Keratinocyte (primary cell): ENCODE measurements around the gene DTNB. TPM values are rescaled to one million over a fixed set of nuclear protein-coding genes. Genes with fewer than 3 reads are reported as not detected.

ENCODE experiments used
- DNase-seq: peaks from one replicate; pipeline ENCODE4 v3.0.0-alpha.2; 2011; ENCODE audit warnings: low read depth, missing footprints, low spot score
- FAIRE-seq: peaks from 2 replicates; lab custom pipeline; 2011; peaks lifted over from hg19 to GRCh38; lab: Jason Lieb, UNC
- H2AFZ ChIP-seq: 2 replicates; pipeline ENCODE4 v1.6.0; 2012; ENCODE audit warnings: low read length, control low read depth, inconsistent platforms; ENCODE audit not compliant: control insufficient read depth
- H3K27ac ChIP-seq: 2 replicates; pipeline ENCODE4 v1.5.1; 2011; ENCODE audit warnings: low read length; ENCODE audit not compliant: control insufficient read depth, insufficient read depth
- H3K27me3 ChIP-seq: 3 replicates; pipeline ENCODE4 v1.6.0; 2011; ENCODE audit warnings: low read length; ENCODE audit not compliant: control insufficient read depth, insufficient read depth; ENCODE audit errors: extremely low read depth
- H3K36me3 ChIP-seq, 2 experiments: 2 replicates in 1 of 2; 3 replicates in 1 of 2; pipeline ENCODE4 v1.5.1; 2011; ENCODE audit warnings: low read length in 2 of 2, mild to moderate bottlenecking in 1 of 2; ENCODE audit not compliant: control insufficient read depth in 2 of 2, insufficient read depth in 2 of 2; ENCODE audit errors: extremely low read depth in 1 of 2
- H3K4me1 ChIP-seq: 3 replicates; pipeline ENCODE4 v1.5.1; 2011; ENCODE audit warnings: low read length; ENCODE audit not compliant: control insufficient read depth, insufficient read depth; ENCODE audit errors: extremely low read depth
- H3K4me2 ChIP-seq: 3 replicates; pipeline ENCODE4 v1.6.0; 2011; ENCODE audit warnings: low read depth, low read length; ENCODE audit not compliant: control insufficient read depth, insufficient read depth; ENCODE audit errors: extremely low read depth
- H3K4me3 ChIP-seq, 3 experiments: fragments of 200-600 bp in 1 of 3; sonication (generic) in 1 of 3; 2 replicates in 2 of 3; 3 replicates in 1 of 3; pipeline ENCODE4 v1.5.1; 2011 to 2016; ENCODE audit warnings: low read length in 3 of 3, mild to moderate bottlenecking in 3 of 3, control low read depth in 2 of 3, inconsistent platforms in 1 of 3, low read depth in 1 of 3, mixed read lengths in 1 of 3, mixed run types in 1 of 3, moderate library complexity in 1 of 3; ENCODE audit not compliant: control insufficient read depth in 2 of 3, insufficient read depth in 2 of 3; ENCODE audit errors: extremely low read depth in 1 of 3
- H3K79me2 ChIP-seq: 2 replicates; pipeline ENCODE4 v1.6.0; 2012; ENCODE audit warnings: low read length; ENCODE audit not compliant: control insufficient read depth, insufficient read depth
- H3K9ac ChIP-seq: 3 replicates; pipeline ENCODE4 v1.6.0; 2011; ENCODE audit warnings: low read length; ENCODE audit not compliant: control insufficient read depth, insufficient read depth; ENCODE audit errors: extremely low read depth
- H3K9me1 ChIP-seq: 3 replicates; pipeline ENCODE4 v1.6.0; 2011; ENCODE audit warnings: low read length; ENCODE audit not compliant: control insufficient read depth, insufficient read depth; ENCODE audit errors: extremely low read depth
- H3K9me3 ChIP-seq: 2 replicates; pipeline ENCODE4 v1.5.1; 2012; ENCODE audit warnings: low read depth, low read length; ENCODE audit not compliant: control insufficient read depth
- H4K20me1 ChIP-seq: 3 replicates; pipeline ENCODE4 v1.6.0; 2011; ENCODE audit warnings: low read length; ENCODE audit not compliant: control insufficient read depth, insufficient read depth; ENCODE audit errors: extremely low read depth
- CTCF ChIP-seq, 3 experiments: IDR thresholded peaks in 1 of 3; conservative IDR thresholded peaks in 1 of 3; optimal IDR thresholded peaks in 1 of 3; 2 replicates in 2 of 3; 3 replicates in 1 of 3; pipeline versions ENCODE3 to v1.5.1; 2011; ENCODE audit warnings: low read length in 3 of 3, mild to moderate bottlenecking in 3 of 3, moderate library complexity in 2 of 3, control low read depth in 1 of 3, inconsistent platforms in 1 of 3; ENCODE audit not compliant: insufficient read depth in 2 of 3; ENCODE audit errors: extremely low read depth in 1 of 3
- EZH2 ChIP-seq: IDR thresholded peaks from one replicate; pipeline ENCODE4 v1.6.1; 2012; ENCODE audit warnings: inconsistent platforms, mild to moderate bottlenecking, low read length, moderate library complexity
- dilution Hi-C: fragments of 300-500 bp; cut with MboI; formaldehyde crosslinking; loops from one replicate; pipeline ENCODE4 v1.7.0; 2020; ENCODE audit warnings: low sequenced_read_pairs; ENCODE audit not compliant: extremely low pct_ligation_motif_present
- polyA plus RNA-seq, 5 experiments: library from polyadenylated mRNA; depleted of rRNA in 3 of 5; stranded (reverse) in 3 of 5; stranded (forward) in 1 of 5; unstranded in 1 of 5; fragments of >200 nt; gene quantifications; 1 replicate in 1 of 5; 2 replicates in 3 of 5; 3 replicates in 1 of 5; pipeline versions ENCODE4 v1.2.1 to v1.2.3, GENCODE V29; 2011 to 2012; ENCODE audit warnings: missing spikeins in 2 of 5, low read depth in 1 of 5, low replicate concordance in 1 of 5

Gene DTNB
- polyA plus RNA-seq, 1 donor (not counting 4 experiments of a cell fraction or from before 2014, with no cell fraction given), result 31.5 TPM

- Histone ChIP-seq H3K9me3 (no peaks in the 10 kb centered on the region), H3K4me2 (no peak overlapping the region), H3K79me2 (no peaks in the 10 kb centered on the region), H3K27ac (no peak overlapping the region), H3K4me3 (no peak overlapping the region), H3K4me1 (peaks cover 5% of the 10 kb centered on the region), H3K9ac (no peak overlapping the region), H3K27me3 (no peaks in the 10 kb centered on the region), H3K9me1 (no peaks in the 10 kb centered on the region), H4K20me1 (no peaks in the 10 kb centered on the region), H2AFZ (no peak overlapping the region), H3K36me3 (no peaks in the 10 kb centered on the region)
- DNase-seq (no peak), FAIRE-seq (no peak)
- TF ChIP-seq CTCF (optimal IDR thresholded peaks at IDR 0.05 in 1 of 3, IDR thresholded peaks at IDR 0.05 in 1 of 3, conservative IDR thresholded peaks at IDR 0.05 in 1 of 3; ENCODE audit: extremely low read depth in 1 of 3, insufficient read depth in 2 of 3, low read length in 3 of 3) (no peak), EZH2 (no peak)
- dilution Hi-C loops, result no loop called here
These were observed 88.2 kb downstream of the DTNB start for GRCh38 chr2:25585189-25585588.

GRCh38 chr2:25582077-25582830 is 91.1 kb downstream of the DTNB start:
- Histone ChIP-seq H3K9ac (no peak overlapping the region), H3K27ac (no peak overlapping the region), H3K27me3 (no peaks in the 10 kb centered on the region), H3K9me3 (no peaks in the 10 kb centered on the region), H2AFZ (no peak overlapping the region), H3K4me2 (no peak overlapping the region), H3K9me1 (no peaks in the 10 kb centered on the region), H3K36me3 (no peaks in the 10 kb centered on the region), H3K4me1 (peaks cover 3% of the 10 kb centered on the region), H3K79me2 (no peaks in the 10 kb centered on the region), H4K20me1 (no peaks in the 10 kb centered on the region), H3K4me3 (no peak overlapping the region)
- dilution Hi-C loops, result no loop called here
- TF ChIP-seq EZH2 (no peak), CTCF (optimal IDR thresholded peaks at IDR 0.05 in 1 of 3, IDR thresholded peaks at IDR 0.05 in 1 of 3, conservative IDR thresholded peaks at IDR 0.05 in 1 of 3; ENCODE audit: extremely low read depth in 1 of 3, insufficient read depth in 2 of 3, low read length in 3 of 3) (no peak)
- FAIRE-seq (no peak), DNase-seq (no peak)
